ENCODE data around the gene TRIM40. TPM values are rescaled to one million over a fixed set of nuclear protein-coding genes. Genes with fewer than 3 reads are reported as not detected.

TRIM40 gene
- total RNA-seq, 1 experiment from 2014 or later, result not detected

DNA sequence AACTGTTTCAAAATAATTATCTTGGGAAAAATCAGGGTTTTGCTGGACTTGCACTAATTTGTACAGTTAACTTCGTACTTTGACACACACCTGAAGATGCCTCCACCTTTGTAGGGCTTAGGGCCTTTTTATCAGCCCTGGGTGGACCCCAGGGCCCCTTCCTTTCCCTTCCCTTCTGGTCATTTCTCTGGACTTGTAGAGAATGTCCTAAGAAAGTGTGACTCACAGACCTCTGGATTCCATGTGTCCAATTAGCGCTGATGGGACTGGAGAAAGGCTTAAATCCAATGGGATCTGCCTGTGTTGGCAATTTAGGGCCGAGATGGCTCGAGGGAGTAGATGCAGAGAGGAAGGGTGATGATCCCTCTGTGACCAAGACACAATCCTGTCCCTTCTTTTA lies 36.7 kb downstream of the TRIM40 start:
- ChIA-PET CTCF (no interaction called here), POLR2A (no interaction called here)
- no peak for TF ChIP-seq POLR2AphosphoS5 (IDR thresholded peaks at IDR 0.05; ENCODE audit: low read depth, low read length)
- TF ChIP-seq SIN3A (IDR thresholded peaks at IDR 0.05; ENCODE audit: borderline replicate concordance, insufficient read depth, low read depth, low read length), result no peak
- TF ChIP-seq TCF7L2 (IDR thresholded peaks at IDR 0.05; ENCODE audit: low read depth, low read length), result no peak
- TF ChIP-seq CTCF (IDR thresholded peaks at IDR 0.05), result no peak
- TF ChIP-seq, protein P1, sequence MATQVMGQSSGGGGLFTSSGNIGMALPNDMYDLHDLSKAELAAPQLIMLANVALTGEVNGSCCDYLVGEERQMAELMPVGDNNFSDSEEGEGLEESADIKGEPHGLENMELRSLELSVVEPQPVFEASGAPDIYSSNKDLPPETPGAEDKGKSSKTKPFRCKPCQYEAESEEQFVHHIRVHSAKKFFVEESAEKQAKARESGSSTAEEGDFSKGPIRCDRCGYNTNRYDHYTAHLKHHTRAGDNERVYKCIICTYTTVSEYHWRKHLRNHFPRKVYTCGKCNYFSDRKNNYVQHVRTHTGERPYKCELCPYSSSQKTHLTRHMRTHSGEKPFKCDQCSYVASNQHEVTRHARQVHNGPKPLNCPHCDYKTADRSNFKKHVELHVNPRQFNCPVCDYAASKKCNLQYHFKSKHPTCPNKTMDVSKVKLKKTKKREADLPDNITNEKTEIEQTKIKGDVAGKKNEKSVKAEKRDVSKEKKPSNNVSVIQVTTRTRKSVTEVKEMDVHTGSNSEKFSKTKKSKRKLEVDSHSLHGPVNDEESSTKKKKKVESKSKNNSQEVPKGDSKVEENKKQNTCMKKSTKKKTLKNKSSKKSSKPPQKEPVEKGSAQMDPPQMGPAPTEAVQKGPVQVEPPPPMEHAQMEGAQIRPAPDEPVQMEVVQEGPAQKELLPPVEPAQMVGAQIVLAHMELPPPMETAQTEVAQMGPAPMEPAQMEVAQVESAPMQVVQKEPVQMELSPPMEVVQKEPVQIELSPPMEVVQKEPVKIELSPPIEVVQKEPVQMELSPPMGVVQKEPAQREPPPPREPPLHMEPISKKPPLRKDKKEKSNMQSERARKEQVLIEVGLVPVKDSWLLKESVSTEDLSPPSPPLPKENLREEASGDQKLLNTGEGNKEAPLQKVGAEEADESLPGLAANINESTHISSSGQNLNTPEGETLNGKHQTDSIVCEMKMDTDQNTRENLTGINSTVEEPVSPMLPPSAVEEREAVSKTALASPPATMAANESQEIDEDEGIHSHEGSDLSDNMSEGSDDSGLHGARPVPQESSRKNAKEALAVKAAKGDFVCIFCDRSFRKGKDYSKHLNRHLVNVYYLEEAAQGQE (IDR thresholded peaks at IDR 0.05; ENCODE audit: insufficient read depth in 1 of 2, low read depth in 2 of 2, low read length in 1 of 2), result no peak
- Histone ChIP-seq H3K36me3 (ENCODE audit: control insufficient read depth, insufficient read depth, low read length) (no peaks in the 10 kb centered on the region), H3K27me3 (ENCODE audit: control insufficient read depth, insufficient read depth, low read length) (peaks cover 25% of the 10 kb centered on the region), H3K27ac (ENCODE audit: low read length) (no peak overlapping the region), H3K9me3 (ENCODE audit: control insufficient read depth, insufficient read depth, low read depth, low read length) (no peaks in the 10 kb centered on the region), H3K4me3 (ENCODE audit: low read depth in 2 of 2, low read length in 2 of 2) (no peak overlapping the region), H3K4me1 (ENCODE audit: control insufficient read depth, insufficient read depth, low read length) (no peaks in the 10 kb centered on the region)
- intact Hi-C loops (cut with micrococcal nuclease; ENCODE audit: unreplicated experiment), result no loop called here
- in situ Hi-C loops (cut with HindIII; ENCODE audit: low pct_unique_long_range_greater_than_20kb, low sequenced_read_pairs), result no loop called here
- no peak for DNase-seq (ENCODE audit: low read depth, low spot score)
- BruUV-seq (replicated peaks), result no TSS peak
- no peak for ATAC-seq

- Histone ChIP-seq H3K27me3 (ENCODE audit: control insufficient read depth, insufficient read depth, low read length) (peaks cover 13% of the 10 kb centered on the region; the same call in 1 of the 2 replicates), H3K36me3 (ENCODE audit: control insufficient read depth, insufficient read depth, low read length) (no peaks in the 10 kb centered on the region), H3K4me3 (ENCODE audit: low read depth in 2 of 2, low read length in 2 of 2) (no peak overlapping the region), H3K9me3 (ENCODE audit: control insufficient read depth, insufficient read depth, low read depth, low read length) (peaks cover 10% of the 10 kb centered on the region), H3K27ac (ENCODE audit: low read length) (no peak overlapping the region), H3K4me1 (ENCODE audit: control insufficient read depth, insufficient read depth, low read length) (no peaks in the 10 kb centered on the region)
- intact Hi-C loops (cut with micrococcal nuclease; ENCODE audit: unreplicated experiment), result no loop called here
- CTCF ChIA-PET, result no interaction called here
- BruUV-seq (replicated peaks), result no TSS peak
- POLR2A ChIA-PET, result no interaction called here
- TF ChIP-seq POLR2AphosphoS5 (IDR thresholded peaks at IDR 0.05; ENCODE audit: low read depth, low read length) (no peak), TCF7L2 (IDR thresholded peaks at IDR 0.05; ENCODE audit: low read depth, low read length) (no peak), CTCF (IDR thresholded peaks at IDR 0.05) (no peak), SIN3A (IDR thresholded peaks at IDR 0.05; ENCODE audit: borderline replicate concordance, insufficient read depth, low read depth, low read length) (no peak)
- TF ChIP-seq, protein P1 (IDR thresholded peaks at IDR 0.05; ENCODE audit: insufficient read depth in 1 of 2, low read depth in 2 of 2, low read length in 1 of 2), result no peak
- in situ Hi-C loops (cut with HindIII; ENCODE audit: low pct_unique_long_range_greater_than_20kb, low sequenced_read_pairs), result no loop called here
- no peak for DNase-seq (ENCODE audit: low read depth, low spot score)
- no peak for ATAC-seq
Measured at GRCh38 chr6:30175765-30176164, 39.8 kb downstream of the TRIM40 start.

Data from Panc1 (cell line).